ENCODE results near the gene EN2. TPM values are rescaled to one million over a fixed set of nuclear protein-coding genes. Genes with fewer than 3 reads are reported as not detected.

EN2 gene
- total RNA-seq, 1 experiment from 2014 or later, result not detected

DNA sequence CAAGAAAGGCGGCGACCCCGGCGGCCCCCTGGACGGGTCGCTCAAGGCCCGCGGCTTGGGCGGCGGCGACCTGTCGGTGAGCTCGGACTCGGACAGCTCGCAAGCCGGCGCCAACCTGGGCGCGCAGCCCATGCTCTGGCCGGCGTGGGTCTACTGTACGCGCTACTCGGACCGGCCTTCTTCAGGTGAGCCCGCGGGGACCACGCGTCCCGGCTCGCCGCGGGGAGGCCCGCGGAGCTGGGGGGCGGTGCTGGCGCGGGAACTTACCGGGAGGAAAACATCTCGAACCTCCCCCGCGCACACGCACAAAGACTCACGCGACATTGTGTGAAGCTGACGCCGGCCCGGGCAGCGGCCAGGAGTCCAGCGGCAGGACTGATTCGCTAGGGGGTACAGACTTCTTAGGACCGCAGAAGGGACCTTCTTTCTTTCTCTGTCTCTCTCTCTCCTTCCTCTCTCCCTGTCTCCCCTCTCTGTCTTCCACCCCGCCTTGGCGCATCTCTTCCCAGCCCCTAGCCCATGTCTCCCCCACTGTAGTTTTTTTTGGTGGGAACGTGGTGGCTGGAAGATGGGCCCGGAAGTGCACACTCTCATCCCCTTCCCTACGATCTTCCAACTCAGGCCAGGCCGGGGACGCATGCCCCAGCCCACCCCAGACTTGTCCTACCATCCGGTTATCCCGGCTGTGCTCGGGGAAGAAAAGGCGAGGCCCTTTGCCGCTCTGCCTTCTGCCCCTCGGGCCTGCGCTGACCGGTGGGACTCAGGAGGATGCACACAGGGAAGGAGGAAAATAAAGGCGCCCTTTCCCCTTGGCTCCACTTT lies 1.2 kb downstream of the EN2 start:
- intact Hi-C loops (cut with micrococcal nuclease), result no loop called here
- Mint-ChIP-seq H3K36me3 (ENCODE audit: insufficient read depth, unreplicated experiment) (no peaks in the 10 kb centered on the region), H3K27me3 (ENCODE audit: insufficient read depth, unreplicated experiment) (peaks cover 57% of the 10 kb centered on the region), H3K4me3 (ENCODE audit: unreplicated experiment) (no peak overlapping the region), H3K27ac (ENCODE audit: low read depth, unreplicated experiment) (no peak overlapping the region), H3K4me1 (ENCODE audit: insufficient read depth, unreplicated experiment) (no peaks in the 10 kb centered on the region), H3K9me3 (ENCODE audit: unreplicated experiment) (no peaks in the 10 kb centered on the region)
- TF ChIP-seq, protein P1, sequence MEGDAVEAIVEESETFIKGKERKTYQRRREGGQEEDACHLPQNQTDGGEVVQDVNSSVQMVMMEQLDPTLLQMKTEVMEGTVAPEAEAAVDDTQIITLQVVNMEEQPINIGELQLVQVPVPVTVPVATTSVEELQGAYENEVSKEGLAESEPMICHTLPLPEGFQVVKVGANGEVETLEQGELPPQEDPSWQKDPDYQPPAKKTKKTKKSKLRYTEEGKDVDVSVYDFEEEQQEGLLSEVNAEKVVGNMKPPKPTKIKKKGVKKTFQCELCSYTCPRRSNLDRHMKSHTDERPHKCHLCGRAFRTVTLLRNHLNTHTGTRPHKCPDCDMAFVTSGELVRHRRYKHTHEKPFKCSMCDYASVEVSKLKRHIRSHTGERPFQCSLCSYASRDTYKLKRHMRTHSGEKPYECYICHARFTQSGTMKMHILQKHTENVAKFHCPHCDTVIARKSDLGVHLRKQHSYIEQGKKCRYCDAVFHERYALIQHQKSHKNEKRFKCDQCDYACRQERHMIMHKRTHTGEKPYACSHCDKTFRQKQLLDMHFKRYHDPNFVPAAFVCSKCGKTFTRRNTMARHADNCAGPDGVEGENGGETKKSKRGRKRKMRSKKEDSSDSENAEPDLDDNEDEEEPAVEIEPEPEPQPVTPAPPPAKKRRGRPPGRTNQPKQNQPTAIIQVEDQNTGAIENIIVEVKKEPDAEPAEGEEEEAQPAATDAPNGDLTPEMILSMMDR (IDR thresholded peaks at IDR 0.05; ENCODE audit: unreplicated experiment), result no peak
- BruUV-seq (replicated peaks), result no TSS peak
- CTCF ChIA-PET, result interaction anchor here (0.6 kb wide), 1 partner anchor 545 kb away, joined by 3 read pairs; no protein-coding TSS in a partner anchor
- DNase-seq (ENCODE audit: unreplicated experiment), result no peak
- POLR2A ChIA-PET, result no interaction called here

DNA sequence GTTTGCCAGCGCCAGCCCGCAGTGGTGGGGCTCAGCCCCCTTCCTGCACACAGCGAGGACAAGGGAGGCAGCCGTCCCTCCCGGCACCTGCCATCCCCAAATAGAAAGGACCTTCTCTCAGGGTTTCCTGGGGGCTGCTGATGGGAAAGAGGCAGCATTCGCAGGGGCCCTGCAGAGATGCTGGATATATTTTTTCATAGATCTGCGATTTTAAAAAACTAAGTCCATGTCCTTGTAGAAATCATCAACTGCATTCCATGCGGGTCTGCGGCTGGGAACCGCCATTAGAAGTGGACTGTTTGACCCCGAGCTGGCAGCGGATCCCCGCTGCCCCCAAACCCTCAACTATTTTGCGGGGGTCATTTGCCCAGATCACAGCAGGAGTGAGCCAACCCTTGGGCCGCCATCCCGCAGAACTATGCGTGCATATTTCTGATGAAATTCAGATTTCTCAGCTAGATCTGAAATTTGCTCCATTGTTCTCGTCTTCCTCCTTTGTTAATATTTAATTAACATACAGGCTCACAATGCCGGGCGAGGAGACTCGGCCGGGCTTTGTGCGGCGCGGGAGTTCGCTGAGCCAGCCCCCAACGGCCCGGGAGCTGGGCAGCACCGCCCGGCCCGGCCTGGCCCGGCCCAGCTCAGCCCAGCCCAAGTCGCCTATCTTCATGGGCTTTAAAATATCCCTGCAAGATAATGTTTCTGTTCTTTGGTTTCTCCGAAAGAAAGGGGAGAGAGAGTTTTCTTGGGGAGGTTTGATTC lies 2.0 kb downstream of the EN2 start:
- H3K9me3 Mint-ChIP-seq (ENCODE audit: unreplicated experiment), result no peaks in the 10 kb centered on the region
- ChIA-PET POLR2A (interaction anchor here (0.7 kb wide), 1 partner anchor 171 kb away, joined by 3 read pairs; no protein-coding TSS in a partner anchor), CTCF (interaction anchor here (0.6 kb wide), 1 partner anchor 546 kb away, joined by 3 read pairs; no protein-coding TSS in a partner anchor)
- TF ChIP-seq, protein P1 (IDR thresholded peaks at IDR 0.05; ENCODE audit: unreplicated experiment), result no peak
- no TSS peak for BruUV-seq (replicated peaks)
- no peak for DNase-seq (ENCODE audit: unreplicated experiment)
- no peak overlapping the region for H3K4me3 Mint-ChIP-seq (ENCODE audit: unreplicated experiment)
- no peaks in the 10 kb centered on the region for H3K4me1 Mint-ChIP-seq (ENCODE audit: insufficient read depth, unreplicated experiment)
- peaks cover 51% of the 10 kb centered on the region for H3K27me3 Mint-ChIP-seq (ENCODE audit: insufficient read depth, unreplicated experiment)
- H3K36me3 Mint-ChIP-seq (ENCODE audit: insufficient read depth, unreplicated experiment), result no peaks in the 10 kb centered on the region
- H3K27ac Mint-ChIP-seq (ENCODE audit: low read depth, unreplicated experiment), result no peak overlapping the region
- intact Hi-C loops (cut with micrococcal nuclease), result no loop called here

DNA sequence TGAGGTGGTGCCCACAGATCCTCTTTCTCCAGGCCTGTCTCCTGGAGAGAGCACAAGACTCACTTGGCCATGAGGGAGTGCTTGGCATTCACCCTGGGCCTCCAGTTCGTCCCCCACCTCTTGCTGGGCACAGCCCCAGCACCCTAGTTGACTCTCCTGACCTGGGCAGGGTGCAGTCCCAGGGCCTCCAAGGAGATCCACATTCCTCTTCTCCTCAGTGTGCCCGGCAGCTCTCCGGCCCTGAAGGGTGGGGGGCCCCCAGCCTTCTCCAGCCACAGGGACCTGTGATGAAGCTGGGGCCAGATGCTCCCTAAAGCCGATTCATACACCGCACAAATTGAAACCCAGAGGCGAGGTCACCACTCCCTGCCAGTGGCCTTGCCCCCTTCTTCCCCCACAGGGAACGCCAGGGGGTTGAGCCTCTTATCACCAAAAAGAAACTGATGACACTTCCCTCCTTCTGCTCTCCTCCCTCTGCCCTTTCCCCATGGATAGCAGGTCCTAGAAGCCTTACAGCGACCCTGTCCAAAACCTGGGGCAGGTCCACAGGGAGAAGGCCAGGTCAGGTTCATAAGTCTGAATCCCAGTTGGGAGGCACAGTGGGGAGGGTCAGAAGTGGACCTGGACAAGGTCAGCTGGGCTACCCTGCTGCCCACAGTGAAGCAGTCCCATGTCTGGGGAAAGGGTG lies 3.1 kb downstream of the EN2 start:
- intact Hi-C loops (cut with micrococcal nuclease), result no loop called here
- ChIA-PET CTCF (no interaction called here), POLR2A (no interaction called here)
- Mint-ChIP-seq H3K36me3 (ENCODE audit: insufficient read depth, unreplicated experiment) (no peaks in the 10 kb centered on the region), H3K27ac (ENCODE audit: low read depth, unreplicated experiment) (no peak overlapping the region), H3K9me3 (ENCODE audit: unreplicated experiment) (no peaks in the 10 kb centered on the region), H3K27me3 (ENCODE audit: insufficient read depth, unreplicated experiment) (peaks cover 40% of the 10 kb centered on the region), H3K4me1 (ENCODE audit: insufficient read depth, unreplicated experiment) (no peaks in the 10 kb centered on the region), H3K4me3 (ENCODE audit: unreplicated experiment) (no peak overlapping the region)
- no TSS peak for BruUV-seq (replicated peaks)
- TF ChIP-seq, protein P1 (IDR thresholded peaks at IDR 0.05; ENCODE audit: unreplicated experiment), result no peak
- no peak for DNase-seq (ENCODE audit: unreplicated experiment)

DNA sequence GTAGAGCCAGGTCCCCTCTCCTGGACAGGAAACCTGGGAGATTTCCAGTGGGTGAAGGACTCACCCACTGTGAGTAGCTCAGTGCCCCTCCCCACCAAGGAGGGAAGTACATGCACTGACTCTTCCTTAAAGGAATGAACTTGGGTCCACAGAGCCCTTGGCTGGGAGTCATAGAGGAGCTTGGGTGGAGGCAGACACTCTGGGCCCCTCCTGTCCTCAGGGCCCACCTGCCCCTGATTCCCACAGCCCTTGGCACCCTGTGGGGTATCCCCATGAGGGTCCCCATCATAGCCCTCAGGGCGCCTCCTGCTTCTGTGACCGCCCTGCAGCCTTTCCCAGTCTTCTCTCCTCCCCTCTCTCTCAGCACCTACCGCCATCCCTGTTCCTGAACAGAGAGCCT lies 3.7 kb downstream of the EN2 start:
- DNase-seq (ENCODE audit: unreplicated experiment), result no peak
- H3K27ac Mint-ChIP-seq (ENCODE audit: low read depth, unreplicated experiment), result no peak overlapping the region
- H3K36me3 Mint-ChIP-seq (ENCODE audit: insufficient read depth, unreplicated experiment), result no peaks in the 10 kb centered on the region
- TF ChIP-seq, protein P1 (IDR thresholded peaks at IDR 0.05; ENCODE audit: unreplicated experiment), result no peak
- ChIA-PET POLR2A (no interaction called here), CTCF (interaction anchor here (0.6 kb wide), 1 partner anchor 429 kb away, joined by 4 read pairs; no protein-coding TSS in a partner anchor)
- BruUV-seq (replicated peaks), result no TSS peak
- H3K27me3 Mint-ChIP-seq (ENCODE audit: insufficient read depth, unreplicated experiment), result peaks cover 34% of the 10 kb centered on the region
- intact Hi-C loops (cut with micrococcal nuclease), result no loop called here
- H3K4me1 Mint-ChIP-seq (ENCODE audit: insufficient read depth, unreplicated experiment), result no peaks in the 10 kb centered on the region
- H3K4me3 Mint-ChIP-seq (ENCODE audit: unreplicated experiment), result no peak overlapping the region
- no peaks in the 10 kb centered on the region for H3K9me3 Mint-ChIP-seq (ENCODE audit: unreplicated experiment)
